Vagina (tissue), 2 donors: ENCODE measurements around the gene SNRK. TPM values are rescaled to one million over a fixed set of nuclear protein-coding genes. Genes with fewer than 3 reads are reported as not detected.

ENCODE experiments used
- DNase-seq, 2 donors: peaks; one replicate each; pipeline ENCODE4 v3.0.0-alpha.2; 2017; ENCODE audit errors: extremely low spot score in 2 of 2
- H3K27ac ChIP-seq: fragments of 200-600 bp; sonication (generic); one replicate; pipeline ENCODE4 v1.5.1; 2019
- H3K27me3 ChIP-seq: fragments of 200-600 bp; sonication (generic); one replicate; pipeline ENCODE4 v1.5.1; 2019
- H3K36me3 ChIP-seq, 2 donors: fragments of 200-600 bp; sonication (generic); one replicate each; pipeline ENCODE4 v1.5.1; 2017 to 2019
- H3K4me1 ChIP-seq: fragments of 200-600 bp; sonication (generic); one replicate; pipeline ENCODE4 v1.5.1; 2019
- H3K4me3 ChIP-seq, 2 donors: fragments of 200-600 bp; sonication (generic); 1 replicate in 1 of 2; 2 replicates in 1 of 2; pipeline ENCODE4 v1.5.1; 2016 to 2019
- H3K9me3 ChIP-seq: fragments of 200-600 bp; sonication (generic); one replicate; pipeline ENCODE4 v1.5.1; 2019
- CTCF ChIP-seq, 3 experiments: fragments of 450-650 bp in 2 of 3; fragments of 200-600 bp in 1 of 3; sonication (generic) in 1 of 3; IDR thresholded peaks; one replicate each; pipeline ENCODE4 v1.5.1; 2017 to 2019; ENCODE audit warnings: antibody characterized with exemption in 3 of 3, mild to moderate bottlenecking in 2 of 3, moderate library complexity in 2 of 3
- POLR2A ChIP-seq, 2 donors: fragments of 450-650 bp; IDR thresholded peaks; one replicate each; pipeline ENCODE4 v1.6.1; 2017; ENCODE audit warnings: antibody characterized with exemption in 2 of 2, mild to moderate bottlenecking in 2 of 2, moderate library complexity in 2 of 2
- POLR2AphosphoS5 ChIP-seq, 2 donors: sonication (generic); formaldehyde crosslinking; IDR thresholded peaks; one replicate each; pipeline ENCODE4 v1.9.0; 2017; ENCODE audit warnings: antibody characterized with exemption in 2 of 2, mild to moderate bottlenecking in 2 of 2, low read depth in 1 of 2; ENCODE audit not compliant: insufficient read depth in 1 of 2
- intact Hi-C: fragments of 100-400 bp; cut with DNase I; formaldehyde crosslinking; loops from one replicate; pipeline ENCODE4 v1.15.1; 2023
- total RNA-seq: library from RNA; depleted of rRNA; stranded (reverse); fragments of >200 nt; gene quantifications from one replicate; pipeline ENCODE4 v1.2.3, GENCODE V29; 2016

The SNRK gene
- total RNA-seq, 1 donor from 2014 or later: 97.0 TPM

- DNase-seq: no peak
- no peaks in the 10 kb centered on the region for H3K27me3 ChIP-seq
- H3K4me1 ChIP-seq: peaks cover 28% of the 10 kb centered on the region
- TF ChIP-seq CTCF (IDR thresholded peaks at IDR 0.05) (no peak), POLR2A (IDR thresholded peaks at IDR 0.05) (no peak), POLR2AphosphoS5 (IDR thresholded peaks at IDR 0.05; ENCODE audit: insufficient read depth in 1 of 2, low read depth in 1 of 2) (no peak)
- no peak overlapping the region for H3K4me3 ChIP-seq
- H3K27ac ChIP-seq: no peak overlapping the region
- intact Hi-C loops: no loop called here
- no peaks in the 10 kb centered on the region for H3K36me3 ChIP-seq
- H3K9me3 ChIP-seq: no peaks in the 10 kb centered on the region
These were observed 78.6 kb downstream of the SNRK start for GRCh38 chr3:43364926-43365325.

DNA sequence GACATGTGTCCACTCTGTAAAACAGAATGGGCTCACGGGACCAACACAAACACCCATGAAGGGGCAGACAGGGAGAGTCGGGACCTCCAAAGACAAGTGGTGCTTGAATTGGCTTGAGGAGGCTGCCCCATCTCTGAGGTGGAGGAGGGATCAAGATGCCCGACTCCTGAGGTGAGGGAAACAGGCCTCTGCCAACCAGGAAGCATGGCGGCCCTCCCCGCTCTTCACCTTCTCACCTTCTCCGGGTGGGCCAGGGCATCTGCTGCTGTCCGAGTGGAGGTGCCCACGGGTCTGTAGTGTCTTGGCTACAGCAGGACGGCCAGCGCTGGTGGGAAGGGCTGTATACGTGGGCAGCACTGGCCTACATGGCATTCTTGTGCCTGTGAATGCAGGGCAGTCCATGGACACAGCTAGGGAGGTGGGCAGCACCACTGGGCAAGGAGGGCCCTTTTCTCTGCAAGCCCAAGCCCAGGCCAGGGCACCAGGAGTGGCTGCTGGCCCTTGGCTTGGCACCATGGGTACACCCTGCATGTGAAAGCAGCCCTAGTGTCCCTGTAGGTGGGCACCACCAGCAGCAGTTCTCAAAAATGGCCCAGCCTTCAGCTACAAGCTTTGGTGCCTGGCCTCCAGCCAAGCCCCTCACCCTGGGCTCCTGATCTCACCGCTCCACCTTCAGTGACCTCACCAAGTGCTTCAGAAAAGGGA, 79.4 kb downstream of the SNRK start:
- H3K27ac ChIP-seq: no peak overlapping the region
- no peak for DNase-seq
- H3K36me3 ChIP-seq: no peaks in the 10 kb centered on the region
- intact Hi-C loops: no loop called here
- no peaks in the 10 kb centered on the region for H3K9me3 ChIP-seq
- H3K27me3 ChIP-seq: no peaks in the 10 kb centered on the region
- peaks cover 28% of the 10 kb centered on the region for H3K4me1 ChIP-seq
- TF ChIP-seq POLR2A (IDR thresholded peaks at IDR 0.05) (no peak), POLR2AphosphoS5 (IDR thresholded peaks at IDR 0.05; ENCODE audit: insufficient read depth in 1 of 2, low read depth in 1 of 2) (no peak), CTCF (IDR thresholded peaks at IDR 0.05) (no peak)
- H3K4me3 ChIP-seq: no peak overlapping the region

DNA sequence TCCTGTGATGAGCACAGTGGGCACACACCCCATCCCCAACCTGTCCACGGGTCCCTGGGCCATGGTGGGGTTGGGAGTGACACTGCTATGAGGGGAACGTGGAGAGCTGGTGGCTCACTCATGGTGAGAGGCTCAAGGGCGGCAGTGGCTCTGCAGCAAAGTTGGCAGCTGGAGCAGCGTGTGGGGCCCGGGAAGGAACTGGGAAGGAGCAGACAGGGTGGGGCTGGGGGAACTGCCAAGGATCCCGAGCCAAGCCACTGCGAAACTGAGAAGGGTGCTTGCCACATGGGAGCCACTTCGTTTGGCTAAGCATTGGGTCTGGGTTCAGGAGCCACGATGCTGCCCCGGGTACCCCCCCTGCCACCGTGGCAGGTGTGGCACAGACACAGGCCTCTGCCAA, 80.1 kb downstream of the SNRK start:
- DNase-seq: no peak
- H3K9me3 ChIP-seq: no peaks in the 10 kb centered on the region
- peaks cover 28% of the 10 kb centered on the region for H3K4me1 ChIP-seq
- no peaks in the 10 kb centered on the region for H3K36me3 ChIP-seq
- no peak overlapping the region for H3K27ac ChIP-seq
- TF ChIP-seq POLR2AphosphoS5 (IDR thresholded peaks at IDR 0.05; ENCODE audit: insufficient read depth in 1 of 2, low read depth in 1 of 2) (no peak), CTCF (IDR thresholded peaks at IDR 0.05) (no peak), POLR2A (IDR thresholded peaks at IDR 0.05) (no peak)
- H3K4me3 ChIP-seq: no peak overlapping the region
- intact Hi-C loops: no loop called here
- no peaks in the 10 kb centered on the region for H3K27me3 ChIP-seq

DNA sequence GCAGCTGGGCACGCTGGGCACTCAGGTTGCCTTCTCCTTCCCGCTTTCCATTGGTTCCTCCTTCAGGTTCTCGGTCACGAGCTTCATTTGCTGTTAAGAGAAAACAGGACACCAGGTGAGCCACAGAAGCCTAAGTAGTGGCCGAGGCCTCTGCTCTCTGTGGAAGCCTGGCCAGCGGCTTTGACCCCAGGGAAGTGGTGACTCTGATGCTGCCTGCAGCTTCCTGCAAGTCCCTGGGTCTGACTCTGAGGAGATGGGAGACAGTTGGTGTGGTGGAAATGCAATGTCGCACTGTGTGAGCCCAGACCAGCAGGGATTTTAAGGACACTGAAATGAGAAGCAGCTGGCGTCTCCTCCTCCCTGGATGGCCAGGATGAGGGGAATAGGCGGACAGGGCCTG, 80.5 kb downstream of the SNRK start:
- Histone ChIP-seq H3K27me3 (no peaks in the 10 kb centered on the region), H3K36me3 (no peaks in the 10 kb centered on the region), H3K4me3 (no peak overlapping the region), H3K9me3 (no peaks in the 10 kb centered on the region), H3K4me1 (peaks cover 28% of the 10 kb centered on the region), H3K27ac (no peak overlapping the region)
- intact Hi-C loops: no loop called here
- TF ChIP-seq CTCF (IDR thresholded peaks at IDR 0.05): no peak
- no peak for TF ChIP-seq POLR2A (IDR thresholded peaks at IDR 0.05)
- no peak for DNase-seq

GRCh38 chr3:43369404-43370292, 83.3 kb downstream of the SNRK start:
- H3K27ac ChIP-seq: no peak overlapping the region
- H3K36me3 ChIP-seq: no peaks in the 10 kb centered on the region
- DNase-seq: no peak
- H3K4me3 ChIP-seq: no peak overlapping the region
- intact Hi-C loops: no loop called here
- peaks cover 16% of the 10 kb centered on the region for H3K4me1 ChIP-seq
- no peaks in the 10 kb centered on the region for H3K9me3 ChIP-seq
- TF ChIP-seq POLR2A (IDR thresholded peaks at IDR 0.05): no peak
- H3K27me3 ChIP-seq: no peaks in the 10 kb centered on the region
